ENCODE data around the gene COL15A1.

The COL15A1 gene

GRCh38 chr9:98930792-98931191 is 12.9 kb upstream of the COL15A1 start:
- H3K27me3 ChIP-seq (replicated peaks) = peaks cover 2% of the 10 kb centered on the region
- TF ChIP-seq CTCF (IDR thresholded peaks at IDR 0.05; ENCODE audit: low read depth, low read length, missing control alignments) = no peak
- in situ Hi-C loops (cut with HindIII; ENCODE audit: low pct_ligation_motif_present, low sequenced_read_pairs) = no loop called here
- H3K27ac ChIP-seq = no peak overlapping the region
- H3K4me3 ChIP-seq (ENCODE audit: low read depth, low read length) = no peak overlapping the region
- DNase-seq = no peak
- H3K36me3 ChIP-seq (replicated peaks) = no peaks in the 10 kb centered on the region

- H3K27me3 ChIP-seq (replicated peaks) = peaks cover 2% of the 10 kb centered on the region
- H3K27ac ChIP-seq = no peak overlapping the region
- H3K36me3 ChIP-seq (replicated peaks) = no peaks in the 10 kb centered on the region
- TF ChIP-seq CTCF (IDR thresholded peaks at IDR 0.05; ENCODE audit: low read depth, low read length, missing control alignments) = no peak
- no peak overlapping the region for H3K4me3 ChIP-seq (ENCODE audit: low read depth, low read length)
- DNase-seq = no peak
- in situ Hi-C loops (cut with HindIII; ENCODE audit: low pct_ligation_motif_present, low sequenced_read_pairs) = no loop called here
Measured at GRCh38 chr9:98931600-98932389, 11.9 kb upstream of the COL15A1 start.

- H3K27ac ChIP-seq = no peak overlapping the region
- no peaks in the 10 kb centered on the region for H3K36me3 ChIP-seq (replicated peaks)
- no peak for TF ChIP-seq CTCF (IDR thresholded peaks at IDR 0.05; ENCODE audit: low read depth, low read length, missing control alignments)
- in situ Hi-C loops (cut with HindIII; ENCODE audit: low pct_ligation_motif_present, low sequenced_read_pairs) = no loop called here
- H3K27me3 ChIP-seq (replicated peaks) = peaks cover 2% of the 10 kb centered on the region
- no peak overlapping the region for H3K4me3 ChIP-seq (ENCODE audit: low read depth, low read length)
- no peak for DNase-seq
Measured at GRCh38 chr9:98933185-98933584, 10.5 kb upstream of the COL15A1 start.

GRCh38 chr9:98933890-98934289 is 9.8 kb upstream of the COL15A1 start:
- Histone ChIP-seq H3K27me3 (replicated peaks) (peaks cover 4% of the 10 kb centered on the region), H3K27ac (no peak overlapping the region), H3K36me3 (replicated peaks) (no peaks in the 10 kb centered on the region), H3K4me3 (ENCODE audit: low read depth, low read length) (no peak overlapping the region)
- TF ChIP-seq CTCF (IDR thresholded peaks at IDR 0.05; ENCODE audit: low read depth, low read length, missing control alignments) = no peak
- no peak for DNase-seq
- in situ Hi-C loops (cut with HindIII; ENCODE audit: low pct_ligation_motif_present, low sequenced_read_pairs) = no loop called here

- TF ChIP-seq CTCF (IDR thresholded peaks at IDR 0.05; ENCODE audit: low read depth, low read length, missing control alignments) = no peak
- DNase-seq = no peak
- in situ Hi-C loops (cut with HindIII; ENCODE audit: low pct_ligation_motif_present, low sequenced_read_pairs) = no loop called here
Measured at GRCh38 chr9:98935071-98935505, 8.6 kb upstream of the COL15A1 start.

GRCh38 chr9:98940276-98940675 is 3.4 kb upstream of the COL15A1 start:
- no peak for TF ChIP-seq CTCF (IDR thresholded peaks at IDR 0.05; ENCODE audit: low read depth, low read length, missing control alignments)
- peaks cover 39% of the 10 kb centered on the region for H3K27me3 ChIP-seq (replicated peaks)
- H3K27ac ChIP-seq = no peak overlapping the region
- H3K4me3 ChIP-seq (ENCODE audit: low read depth, low read length) = no peak overlapping the region
- no peak for DNase-seq
- no peaks in the 10 kb centered on the region for H3K36me3 ChIP-seq (replicated peaks)
- in situ Hi-C loops (cut with HindIII; ENCODE audit: low pct_ligation_motif_present, low sequenced_read_pairs) = no loop called here

More at GRCh38 chr9:98935071-98935505, 8.6 kb upstream of the COL15A1 start:
- peaks cover 13% of the 10 kb centered on the region for H3K27me3 ChIP-seq (replicated peaks)
- no peak overlapping the region for H3K4me3 ChIP-seq (ENCODE audit: low read depth, low read length)
- H3K36me3 ChIP-seq (replicated peaks) = no peaks in the 10 kb centered on the region
- no peak overlapping the region for H3K27ac ChIP-seq
